ENCODE results near the gene ACTRT3. TPM values are rescaled to one million over a fixed set of nuclear protein-coding genes. Genes with fewer than 3 reads are reported as not detected.
"Not testable (repeated sequence)": the region's sequence is repeated elsewhere in the genome, so short reads cannot be mapped to it uniquely, and the experiment has no call there.

The ACTRT3 gene
- total RNA-seq, 1 donor from 2014 or later = 2.7 TPM

DNA sequence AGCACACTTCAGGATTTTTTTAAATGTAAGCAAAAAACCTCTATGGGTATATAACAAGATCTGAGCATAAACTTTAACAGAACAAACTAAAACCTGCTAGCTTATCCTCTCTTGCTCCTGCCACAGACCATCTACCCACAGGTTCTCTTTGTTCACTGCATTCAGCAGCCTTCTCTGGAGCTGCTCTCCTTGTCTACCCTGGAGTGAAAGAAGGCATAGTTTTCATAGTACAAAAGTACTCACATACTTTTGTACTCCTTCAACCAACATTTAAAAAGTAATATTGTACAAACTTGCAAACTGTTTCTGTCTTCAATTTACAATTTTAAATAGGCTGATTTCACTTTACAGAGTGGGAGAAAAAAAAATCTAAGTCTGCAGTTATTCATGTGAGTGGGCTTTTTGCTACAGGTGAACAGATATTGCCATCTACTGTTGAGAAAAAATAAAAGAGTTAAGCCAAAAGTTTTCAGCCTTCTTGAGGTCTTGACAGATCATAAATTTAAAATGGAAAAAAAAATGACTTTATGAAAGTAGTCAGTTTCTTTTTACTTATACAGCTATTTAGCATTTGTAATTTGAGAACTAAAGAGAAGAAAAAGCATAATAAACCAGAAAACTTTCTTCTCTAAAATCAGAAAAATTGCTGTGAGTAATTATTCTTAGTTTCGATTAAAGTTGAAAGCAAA, 24.9 kb downstream of the ACTRT3 start:
- Mint-ChIP-seq H3K36me3 (ENCODE audit: unreplicated experiment) (no peaks in the 10 kb centered on the region), H3K27ac (ENCODE audit: unreplicated experiment) (no peak overlapping the region), H3K4me1 (ENCODE audit: unreplicated experiment) (peaks cover 2% of the 10 kb centered on the region), H3K9me3 (ENCODE audit: unreplicated experiment) (no peaks in the 10 kb centered on the region), H3K4me3 (ENCODE audit: unreplicated experiment) (no peak overlapping the region), H3K27me3 (ENCODE audit: unreplicated experiment) (peaks cover 25% of the 10 kb centered on the region)
- TF ChIP-seq, protein P1, sequence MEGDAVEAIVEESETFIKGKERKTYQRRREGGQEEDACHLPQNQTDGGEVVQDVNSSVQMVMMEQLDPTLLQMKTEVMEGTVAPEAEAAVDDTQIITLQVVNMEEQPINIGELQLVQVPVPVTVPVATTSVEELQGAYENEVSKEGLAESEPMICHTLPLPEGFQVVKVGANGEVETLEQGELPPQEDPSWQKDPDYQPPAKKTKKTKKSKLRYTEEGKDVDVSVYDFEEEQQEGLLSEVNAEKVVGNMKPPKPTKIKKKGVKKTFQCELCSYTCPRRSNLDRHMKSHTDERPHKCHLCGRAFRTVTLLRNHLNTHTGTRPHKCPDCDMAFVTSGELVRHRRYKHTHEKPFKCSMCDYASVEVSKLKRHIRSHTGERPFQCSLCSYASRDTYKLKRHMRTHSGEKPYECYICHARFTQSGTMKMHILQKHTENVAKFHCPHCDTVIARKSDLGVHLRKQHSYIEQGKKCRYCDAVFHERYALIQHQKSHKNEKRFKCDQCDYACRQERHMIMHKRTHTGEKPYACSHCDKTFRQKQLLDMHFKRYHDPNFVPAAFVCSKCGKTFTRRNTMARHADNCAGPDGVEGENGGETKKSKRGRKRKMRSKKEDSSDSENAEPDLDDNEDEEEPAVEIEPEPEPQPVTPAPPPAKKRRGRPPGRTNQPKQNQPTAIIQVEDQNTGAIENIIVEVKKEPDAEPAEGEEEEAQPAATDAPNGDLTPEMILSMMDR (IDR thresholded peaks at IDR 0.05) = peak; percentile 68
- DNase-seq (ENCODE audit: extremely low spot score, unreplicated experiment) = no peak

GRCh38 chr3:169739067-169739466, 30.3 kb downstream of the ACTRT3 start:
- no peaks in the 10 kb centered on the region for H3K4me1 Mint-ChIP-seq (ENCODE audit: unreplicated experiment)

GRCh38 chr3:169731857-169732256, 37.5 kb downstream of the ACTRT3 start:
- DNase-seq (ENCODE audit: extremely low spot score, unreplicated experiment); H3K36me3 Mint-ChIP-seq (ENCODE audit: unreplicated experiment); H3K27ac Mint-ChIP-seq (ENCODE audit: unreplicated experiment); H3K4me1 Mint-ChIP-seq (ENCODE audit: unreplicated experiment); H3K4me3 Mint-ChIP-seq (ENCODE audit: unreplicated experiment): not testable (repeated sequence)
- H3K27me3 Mint-ChIP-seq (ENCODE audit: unreplicated experiment) = peaks cover 17% of the 10 kb centered on the region
- peaks cover 41% of the 10 kb centered on the region for H3K9me3 Mint-ChIP-seq (ENCODE audit: unreplicated experiment)

More at GRCh38 chr3:169739067-169739466, 30.3 kb downstream of the ACTRT3 start:
- H3K27ac Mint-ChIP-seq (ENCODE audit: unreplicated experiment) = no peak overlapping the region
- peaks cover 20% of the 10 kb centered on the region for H3K9me3 Mint-ChIP-seq (ENCODE audit: unreplicated experiment)
- TF ChIP-seq, protein P1 (IDR thresholded peaks at IDR 0.05) = no peak
- H3K4me3 Mint-ChIP-seq (ENCODE audit: unreplicated experiment) = no peak overlapping the region
- no peak for DNase-seq (ENCODE audit: extremely low spot score, unreplicated experiment)
- H3K27me3 Mint-ChIP-seq (ENCODE audit: unreplicated experiment) = no peaks in the 10 kb centered on the region
- H3K36me3 Mint-ChIP-seq (ENCODE audit: unreplicated experiment) = no peaks in the 10 kb centered on the region

- Mint-ChIP-seq H3K4me3 (ENCODE audit: unreplicated experiment) (no peak overlapping the region), H3K36me3 (ENCODE audit: unreplicated experiment) (no peaks in the 10 kb centered on the region), H3K27ac (ENCODE audit: unreplicated experiment) (no peak overlapping the region), H3K9me3 (ENCODE audit: unreplicated experiment) (peaks cover 7% of the 10 kb centered on the region), H3K4me1 (ENCODE audit: unreplicated experiment) (no peaks in the 10 kb centered on the region), H3K27me3 (ENCODE audit: unreplicated experiment) (peaks cover 44% of the 10 kb centered on the region)
- TF ChIP-seq, protein P1 (IDR thresholded peaks at IDR 0.05) = no peak
- no peak for DNase-seq (ENCODE audit: extremely low spot score, unreplicated experiment)
Observed at GRCh38 chr3:169722724-169723123, 46.6 kb downstream of the ACTRT3 start.

GRCh38 chr3:169718415-169718814, 50.9 kb downstream of the ACTRT3 start:
- not testable (repeated sequence) for H3K36me3 Mint-ChIP-seq (ENCODE audit: unreplicated experiment); H3K27ac Mint-ChIP-seq (ENCODE audit: unreplicated experiment); H3K9me3 Mint-ChIP-seq (ENCODE audit: unreplicated experiment); H3K4me3 Mint-ChIP-seq (ENCODE audit: unreplicated experiment); H3K4me1 Mint-ChIP-seq (ENCODE audit: unreplicated experiment); DNase-seq (ENCODE audit: extremely low spot score, unreplicated experiment)
- peaks cover 36% of the 10 kb centered on the region for H3K27me3 Mint-ChIP-seq (ENCODE audit: unreplicated experiment)

Other genes starting within 250 kb of the ACTRT3 start
- gene MECOM, start 105.8 kb downstream of the ACTRT3 start, total RNA-seq = 5.6 and 5.9 TPM in 2 replicates
- 1.5 TPM in 1 of 2 replicates, not detected in the other for gene TERC, start 4.5 kb downstream of the ACTRT3 start, total RNA-seq
- gene MYNN, start 3.8 kb upstream of the ACTRT3 start, total RNA-seq = 16.7 and 17.2 TPM in 2 replicates
- gene LRRIQ4, start 43.3 kb upstream of the ACTRT3 start, total RNA-seq = not detected in 2 replicates
- 1.5 and 2.0 TPM in 2 replicates for gene LRRC34, start 43.3 kb upstream of the ACTRT3 start, total RNA-seq
- gene LRRC31, start 100.4 kb upstream of the ACTRT3 start, total RNA-seq = not detected in 2 replicates
- not detected in 2 replicates for gene SAMD7, start 142.0 kb upstream of the ACTRT3 start, total RNA-seq
- gene SEC62, start 197.2 kb upstream of the ACTRT3 start, total RNA-seq = 112 and 113 TPM in 2 replicates

All from osteocyte (in vitro differentiated cells).